TTC549 (cell line): Measurements from ENCODE around the gene TMEM123.
"Not testable (repeated sequence)": the region's sequence is repeated elsewhere in the genome, so short reads cannot be mapped to it uniquely, and the experiment has no call there.

Experiments used
- FAIRE-seq: peaks from 2 replicates; lab custom pipeline; 2012; peaks lifted over from hg19 to GRCh38; lab: Jason Lieb, UNC

The TMEM123 gene

DNA sequence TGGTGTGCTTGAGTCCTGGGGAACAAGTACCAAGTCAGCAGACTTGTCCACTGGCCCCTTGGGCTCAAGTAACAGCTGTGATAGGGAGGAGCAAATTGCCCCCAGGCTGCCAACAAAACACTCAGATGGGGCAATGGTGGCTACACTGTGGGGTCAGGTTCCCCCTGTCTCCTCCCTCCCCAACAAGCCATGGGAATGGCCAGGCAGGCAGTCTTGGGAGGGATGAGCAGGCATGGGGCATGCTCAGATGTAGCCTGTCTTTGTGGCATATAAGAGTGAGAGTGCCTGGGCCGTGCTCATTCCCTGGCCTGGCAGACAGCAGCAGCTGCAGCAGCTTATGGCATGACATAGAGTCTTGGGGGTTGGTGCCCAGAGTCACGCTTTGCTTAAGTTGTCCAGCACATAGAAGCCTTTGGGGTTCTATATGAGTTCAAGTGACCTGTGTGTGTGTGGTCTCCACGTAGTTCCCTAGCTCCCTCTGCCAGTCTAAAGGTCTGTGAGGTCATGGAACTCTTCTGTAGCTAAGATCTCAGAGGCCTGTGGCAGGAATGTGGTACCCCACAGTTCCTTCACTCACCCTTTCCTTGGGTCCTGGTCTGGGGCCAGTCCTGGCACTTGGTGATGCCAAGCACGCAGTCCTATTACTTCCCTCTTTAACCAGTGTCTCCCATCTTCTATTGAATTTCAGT lies 60.9 kb downstream of the TMEM123 start:
- no peak for FAIRE-seq

DNA sequence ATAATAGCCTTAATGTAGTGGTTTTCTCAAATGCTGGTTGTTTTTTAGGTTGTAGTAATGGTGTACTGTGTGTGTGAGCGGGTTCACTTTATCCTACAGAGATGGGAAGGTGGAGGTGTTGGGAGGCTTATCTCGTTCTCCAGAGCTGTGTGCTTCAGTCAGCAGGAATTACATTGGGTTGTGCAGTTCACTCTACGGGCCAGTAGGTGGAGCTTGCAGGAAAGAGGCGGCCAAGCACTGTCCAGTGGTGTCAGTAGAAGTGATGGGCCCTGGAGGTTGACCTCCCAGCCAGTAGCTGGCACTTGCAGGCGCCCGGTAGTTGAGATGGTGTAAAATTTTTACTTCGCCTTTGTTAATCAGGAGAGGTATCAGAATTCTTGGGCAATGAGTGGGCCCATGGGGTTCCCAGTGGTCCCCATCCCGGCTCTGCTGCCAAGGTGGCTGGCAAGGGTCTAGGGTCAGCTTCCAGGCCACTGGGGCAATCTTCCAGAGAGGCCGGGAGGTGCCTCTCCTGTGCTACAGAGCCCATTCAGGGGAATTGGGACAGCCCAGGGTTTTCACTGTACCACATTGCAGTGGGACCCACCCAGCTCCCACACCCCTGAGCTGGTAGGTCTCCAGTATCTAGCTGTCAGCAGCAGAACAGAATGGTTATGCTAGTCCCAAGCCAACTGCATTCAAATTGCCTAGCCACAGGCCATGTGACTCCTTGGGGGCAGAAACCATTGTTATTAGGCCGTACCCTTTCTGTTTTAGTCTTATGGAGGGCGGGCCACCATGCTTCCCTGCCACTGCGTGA lies 61.7 kb downstream of the TMEM123 start:
- FAIRE-seq, result no peak

DNA sequence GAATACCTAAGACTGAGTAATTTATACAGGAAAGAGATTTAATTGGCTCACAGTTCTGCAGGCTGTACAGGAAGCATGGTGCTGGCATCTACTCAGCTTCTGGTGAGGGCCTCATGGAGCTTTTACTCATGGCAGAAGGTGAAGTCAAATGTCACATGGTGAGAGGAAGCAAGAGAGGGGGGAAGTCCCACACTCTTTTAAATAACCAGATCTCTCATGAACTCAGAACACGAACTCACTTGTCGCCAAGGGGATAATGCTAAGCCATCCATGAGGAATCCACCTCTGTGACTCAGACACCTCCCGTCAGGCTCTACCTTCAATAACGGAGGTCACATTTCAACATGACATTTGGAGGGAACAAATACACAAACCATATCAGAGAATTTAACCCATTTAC lies 63.3 kb downstream of the TMEM123 start:
- no peak for FAIRE-seq

DNA sequence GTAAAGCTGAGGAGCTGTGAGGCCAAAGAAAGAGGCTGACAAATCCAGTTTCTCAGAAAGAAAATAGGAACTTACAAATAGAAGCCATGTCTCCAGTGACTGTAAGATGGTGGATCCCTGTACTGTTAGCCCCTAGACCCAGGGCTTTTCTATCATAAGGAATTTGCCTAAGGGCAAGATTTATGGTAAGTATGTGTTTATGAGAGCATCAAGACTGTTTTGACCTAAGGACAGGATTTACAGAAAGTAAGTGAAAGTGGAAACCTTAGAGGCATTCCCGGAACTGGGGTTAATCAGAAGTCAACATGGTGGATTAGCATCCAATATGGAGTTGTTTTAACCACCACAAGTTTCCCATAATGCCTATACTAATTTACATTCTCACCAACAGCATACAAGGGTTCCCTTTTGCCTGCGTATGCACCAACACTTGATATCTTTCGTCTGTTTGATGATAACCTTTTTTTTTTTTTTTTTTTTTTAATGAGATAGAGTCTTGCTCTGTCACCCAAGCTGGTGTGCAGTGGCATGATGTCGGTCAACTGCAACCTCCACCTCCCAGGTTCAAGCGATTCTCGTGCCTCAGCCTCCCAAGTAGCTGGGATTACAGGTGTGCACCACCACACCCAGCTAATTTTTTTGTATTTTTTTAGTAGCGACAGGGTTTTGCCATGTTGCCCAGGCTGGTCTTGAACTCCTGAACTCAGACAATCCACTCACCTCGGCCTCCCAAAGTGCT lies 65.4 kb downstream of the TMEM123 start:
- FAIRE-seq, result no peak

DNA sequence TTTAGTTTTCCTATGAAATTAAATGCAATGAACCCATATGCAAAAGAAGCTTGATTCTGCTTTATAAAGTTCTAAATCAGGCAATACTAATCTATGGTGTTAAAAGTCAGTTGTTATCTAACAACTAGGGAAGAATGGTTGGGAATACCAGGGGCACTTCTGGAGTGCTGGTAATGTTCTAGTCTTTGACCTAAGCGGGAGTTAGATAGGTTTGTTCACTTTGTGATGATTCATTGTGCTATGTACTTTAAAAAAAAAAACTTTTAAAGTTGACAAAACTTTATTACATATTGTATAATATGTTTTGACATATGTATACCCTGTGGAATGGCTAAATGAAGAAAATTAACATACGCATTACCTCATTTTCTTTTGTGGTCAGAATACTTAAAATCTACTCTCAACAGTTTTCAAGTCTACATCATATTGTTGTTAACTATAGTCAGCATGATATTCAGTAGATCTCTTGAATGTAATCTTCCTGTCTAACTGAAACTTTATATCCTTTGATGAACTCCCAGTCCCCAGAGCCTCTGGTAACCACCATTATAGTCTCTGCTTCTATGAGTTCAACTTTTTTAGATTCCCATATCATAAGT lies 66.3 kb downstream of the TMEM123 start:
- FAIRE-seq, result no peak

DNA sequence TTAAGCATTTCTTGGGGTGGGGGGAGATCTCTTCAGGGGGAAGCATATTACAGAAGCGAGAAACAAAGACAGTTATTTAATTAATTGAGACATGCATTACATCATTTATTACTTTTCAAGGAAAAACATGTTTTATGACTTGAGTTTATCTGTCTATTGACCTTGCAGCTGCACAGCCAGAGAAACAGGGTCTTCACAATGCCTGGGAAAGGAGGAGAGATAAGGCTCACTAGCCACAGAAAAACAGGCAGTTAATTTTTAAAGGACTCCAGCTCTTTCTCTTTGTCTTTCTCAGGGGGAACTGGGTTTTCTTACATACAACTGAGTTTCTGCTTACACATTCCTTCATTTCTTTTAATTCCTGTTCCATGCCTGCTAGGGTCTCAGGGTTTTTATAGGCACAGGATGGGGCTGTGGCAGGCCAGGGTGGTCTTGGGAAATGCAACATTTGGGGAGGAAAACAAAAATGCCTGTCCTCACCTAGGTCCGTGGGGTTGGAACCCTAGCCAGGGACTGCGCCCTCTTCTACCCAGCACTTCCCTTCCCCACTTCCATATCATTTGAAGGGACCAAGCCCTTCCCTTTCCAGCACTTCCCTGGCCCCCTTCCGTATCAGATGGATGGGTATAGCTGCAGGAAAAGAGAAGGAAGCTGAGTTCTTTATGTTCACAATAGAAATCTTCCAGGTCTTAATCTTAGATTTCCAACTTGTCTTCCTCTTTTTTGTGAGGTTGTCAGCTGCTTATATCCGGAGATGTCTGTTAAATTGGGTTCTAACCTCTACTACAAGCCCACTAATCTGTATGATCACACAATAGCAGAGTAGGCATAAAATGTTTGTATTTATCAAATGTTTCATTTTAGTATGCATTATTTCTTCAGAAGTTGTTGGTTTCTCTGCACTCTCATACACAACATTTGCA lies 67.2 kb downstream of the TMEM123 start:
- no peak for FAIRE-seq

DNA sequence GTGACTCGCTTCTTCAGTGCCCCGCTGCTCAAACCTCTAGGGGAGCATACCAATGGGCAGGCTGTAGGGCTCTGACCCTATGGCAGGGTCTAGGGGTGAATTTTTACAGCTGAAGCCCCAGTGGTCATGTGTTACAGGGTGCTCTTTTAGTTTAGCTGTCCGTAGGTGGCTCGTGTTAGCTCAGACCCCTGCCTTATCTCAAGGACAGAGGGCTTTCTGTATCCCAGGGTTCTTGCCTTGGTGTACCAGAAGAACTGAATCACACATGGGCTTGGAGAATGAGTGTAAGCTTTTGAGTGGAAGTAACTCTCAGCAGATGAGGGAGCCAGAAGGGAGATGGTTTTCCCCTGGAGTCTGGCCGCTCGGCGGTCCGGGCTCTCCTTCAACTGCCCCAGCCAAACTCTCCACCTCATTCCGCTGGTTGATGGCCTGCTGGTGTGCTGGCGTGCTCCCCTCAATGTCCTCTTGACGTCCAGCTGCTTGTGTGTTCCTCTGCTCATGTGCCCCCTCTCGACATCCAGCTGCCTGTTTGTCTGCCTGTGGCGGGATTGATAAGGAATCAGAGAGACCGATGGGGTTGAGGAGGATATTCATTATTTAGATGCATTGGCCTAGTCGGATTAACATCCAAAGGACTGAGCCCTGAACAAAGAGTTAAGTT lies 68.0 kb downstream of the TMEM123 start:
- no peak for FAIRE-seq

DNA sequence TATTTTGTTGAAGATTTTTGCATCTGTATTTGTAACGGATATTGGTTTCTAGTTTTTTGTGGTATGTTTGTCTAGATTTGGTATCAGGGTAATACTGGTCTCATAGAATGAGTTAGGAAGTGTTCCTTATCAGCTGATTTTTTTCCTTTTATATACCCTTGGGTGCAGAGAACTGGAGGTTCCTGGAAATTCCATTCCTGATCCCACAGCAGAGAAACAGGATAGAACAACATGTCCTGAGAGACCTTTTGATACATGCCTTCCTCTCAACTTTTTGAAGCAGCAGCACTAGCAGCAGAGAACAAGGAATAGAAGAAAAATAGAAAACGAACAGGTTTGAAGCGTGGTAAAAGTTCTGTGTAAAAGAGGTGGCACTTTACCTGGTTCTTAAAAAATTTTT lies 68.7 kb downstream of the TMEM123 start:
- FAIRE-seq, result no peak

DNA sequence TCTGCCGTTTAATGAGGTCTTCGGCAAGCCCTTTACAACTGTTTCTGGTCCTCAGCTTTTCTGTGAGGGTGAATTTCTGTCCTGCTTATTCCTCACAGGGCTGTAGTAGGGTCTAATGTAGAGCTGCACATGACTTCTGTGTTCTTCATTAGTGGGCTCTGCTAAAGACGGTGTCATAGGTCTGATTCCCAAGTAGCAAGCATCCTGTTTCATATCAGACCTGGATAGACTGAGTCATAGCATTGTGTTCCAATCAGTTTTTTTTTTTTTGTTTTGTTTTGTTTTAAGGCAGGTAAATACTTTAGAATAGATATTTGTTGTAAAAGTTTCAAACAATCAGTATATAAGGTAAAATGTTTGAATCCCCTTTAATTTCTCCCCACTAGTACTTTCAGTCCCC lies 70.2 kb downstream of the TMEM123 start:
- FAIRE-seq, result no peak

DNA sequence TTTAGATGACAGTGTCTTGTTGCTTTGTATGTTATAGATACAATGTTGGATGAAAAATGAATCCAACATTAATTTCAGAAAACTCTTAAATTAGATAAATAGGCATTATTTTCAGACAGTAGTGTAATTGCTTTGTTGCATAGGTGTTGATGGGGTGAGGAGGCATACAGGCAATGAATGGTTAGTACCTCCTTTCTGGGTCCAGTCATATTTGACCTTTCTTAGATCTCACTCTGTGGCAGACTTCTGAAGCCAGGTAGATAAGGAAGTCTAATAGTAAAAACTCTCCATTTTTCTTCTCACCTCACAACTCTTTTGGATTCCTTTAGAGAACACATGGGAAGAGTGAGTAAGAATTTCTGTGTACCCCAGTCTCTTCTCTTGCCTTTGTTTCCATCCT lies 73.7 kb downstream of the TMEM123 start:
- no peak for FAIRE-seq

DNA sequence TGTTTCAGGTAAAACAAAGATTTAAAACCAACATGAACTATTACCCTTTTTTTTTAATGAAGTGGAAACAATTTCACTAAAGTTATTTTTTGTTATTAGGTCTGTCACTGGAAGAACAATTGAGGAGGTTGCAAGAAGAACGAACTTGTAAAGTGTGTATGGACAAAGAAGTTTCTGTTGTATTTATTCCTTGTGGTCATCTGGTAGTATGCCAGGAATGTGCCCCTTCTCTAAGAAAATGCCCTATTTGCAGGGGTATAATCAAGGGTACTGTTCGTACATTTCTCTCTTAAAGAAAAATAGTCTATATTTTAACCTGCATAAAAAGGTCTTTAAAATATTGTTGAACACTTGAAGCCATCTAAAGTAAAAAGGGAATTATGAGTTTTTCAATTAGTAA lies 74.7 kb downstream of the TMEM123 start:
- FAIRE-seq, result no peak

DNA sequence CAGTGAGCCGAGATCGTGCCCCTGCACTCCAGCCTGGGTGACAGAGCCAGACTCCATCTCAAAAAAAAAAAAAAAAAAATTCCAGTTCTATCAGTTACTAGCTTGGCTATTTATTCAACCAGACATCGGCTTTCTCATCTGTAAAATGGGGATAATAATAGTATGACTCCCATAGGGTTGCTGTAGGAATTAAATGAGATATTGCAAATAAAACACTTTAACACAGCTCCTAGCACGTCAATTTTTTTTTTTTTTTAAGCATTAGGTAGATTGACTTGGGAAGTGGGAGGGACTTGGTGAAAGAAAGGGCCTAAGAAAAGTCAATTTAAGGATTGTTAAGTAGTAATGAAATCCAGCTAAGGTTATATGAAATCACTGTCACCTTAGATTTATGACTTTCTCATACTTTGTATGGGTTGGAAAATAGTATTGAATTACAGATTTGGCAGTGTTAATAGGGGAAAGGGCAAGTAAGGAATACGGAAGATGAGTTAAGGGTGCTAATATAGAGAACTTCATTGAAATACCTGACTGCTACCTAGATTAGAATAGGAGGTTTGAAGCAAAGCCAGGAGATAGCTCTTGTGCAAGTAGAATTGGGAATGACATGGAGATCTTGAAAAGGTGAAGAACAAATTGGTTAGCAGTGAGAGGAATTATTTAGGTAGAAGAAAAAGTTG lies 76.7 kb downstream of the TMEM123 start:
- no peak for FAIRE-seq

DNA sequence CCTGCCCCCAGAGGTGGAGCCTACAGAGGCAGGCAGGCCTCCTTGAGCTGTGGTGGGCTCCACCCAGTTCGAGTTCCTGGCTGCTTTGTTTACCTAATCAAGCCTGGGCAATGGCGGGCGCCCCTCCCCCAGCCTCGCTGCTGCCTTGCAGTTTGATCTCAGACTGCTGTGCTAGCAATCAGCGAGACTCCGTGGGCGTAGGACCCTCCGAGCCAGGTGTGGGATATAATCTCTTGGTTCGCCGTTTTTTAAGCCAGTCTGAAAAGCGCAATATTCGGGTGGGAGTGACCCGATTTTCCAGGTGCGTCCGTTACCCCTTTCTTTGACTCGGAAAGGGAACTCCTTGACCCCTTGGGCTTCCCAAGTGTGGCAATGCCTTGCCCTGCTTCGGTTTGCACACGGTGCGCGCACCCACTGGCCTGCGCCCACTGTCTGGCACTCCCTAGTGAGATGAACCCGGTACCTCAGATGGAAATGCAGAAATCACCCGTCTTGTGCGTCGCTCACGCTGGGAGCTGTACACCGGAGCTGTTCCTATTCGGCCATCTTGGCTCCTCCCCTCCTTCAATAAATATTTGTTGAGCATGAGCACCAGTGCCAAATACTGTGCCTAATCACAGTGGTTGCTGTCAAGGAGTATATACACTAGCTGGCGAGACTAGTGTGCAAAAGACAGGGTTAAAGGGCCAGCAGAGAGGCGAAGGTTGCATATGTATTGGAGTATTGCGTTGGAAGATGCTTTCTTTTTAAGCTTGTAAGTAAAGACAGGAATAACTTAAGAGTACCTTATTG lies 77.7 kb downstream of the TMEM123 start:
- not testable (repeated sequence) for FAIRE-seq

DNA sequence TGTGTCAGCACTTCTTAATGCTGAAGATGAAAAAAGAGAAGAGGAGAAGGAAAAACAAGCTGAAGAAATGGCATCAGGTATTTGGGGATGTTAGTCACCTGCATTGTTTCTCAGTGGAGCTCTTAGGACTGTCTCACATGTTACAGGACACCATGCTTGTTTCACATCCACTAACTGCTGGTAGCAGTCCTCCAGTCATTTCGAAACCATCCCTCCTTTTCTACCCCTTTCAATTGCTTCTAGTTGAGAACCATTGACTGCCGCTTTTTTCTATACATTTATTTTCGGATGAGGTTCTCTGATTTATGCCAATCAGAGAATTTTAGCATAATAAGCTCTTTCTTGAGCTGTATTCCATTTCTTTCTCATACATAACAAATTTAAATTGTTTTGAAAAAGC lies 84.1 kb downstream of the TMEM123 start:
- no peak for FAIRE-seq

DNA sequence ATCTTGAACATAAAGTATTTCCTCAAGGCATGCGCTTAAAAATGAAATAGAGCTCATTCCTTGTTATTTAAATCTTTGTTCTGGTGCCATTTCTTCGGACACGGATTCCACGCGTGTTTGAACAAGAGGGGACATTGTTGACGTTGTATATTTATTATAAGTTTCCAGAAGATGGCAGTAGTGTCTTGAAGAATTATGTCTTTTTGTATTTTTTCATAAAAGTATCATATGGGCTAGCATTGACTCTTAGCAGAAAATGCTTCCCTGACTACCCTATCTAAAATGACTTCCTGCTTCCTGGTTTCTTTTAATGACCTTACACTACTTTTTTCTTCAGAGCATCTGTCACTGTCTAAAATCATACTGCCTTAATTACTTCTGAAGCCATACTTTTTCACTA lies 85.2 kb downstream of the TMEM123 start:
- FAIRE-seq, result no peak

DNA sequence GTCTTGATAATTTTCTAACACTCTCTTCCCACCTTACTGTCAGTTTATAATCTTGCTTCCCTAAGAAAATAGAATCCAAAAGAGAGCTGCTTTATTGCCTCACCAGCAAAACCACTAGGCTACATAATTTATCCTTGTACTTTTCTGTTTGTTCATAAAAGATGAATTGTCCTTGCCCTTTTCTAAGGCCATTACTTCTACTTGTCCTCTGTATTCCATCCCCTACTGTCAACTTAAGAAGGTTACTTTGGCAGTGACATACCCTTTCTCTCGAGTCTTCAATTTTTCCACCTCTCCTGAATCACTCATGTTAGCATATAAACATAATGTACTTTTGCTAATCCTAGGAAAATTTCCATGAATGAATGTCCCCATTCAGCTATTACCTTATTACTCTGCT lies 87.6 kb downstream of the TMEM123 start:
- no peak for FAIRE-seq

DNA sequence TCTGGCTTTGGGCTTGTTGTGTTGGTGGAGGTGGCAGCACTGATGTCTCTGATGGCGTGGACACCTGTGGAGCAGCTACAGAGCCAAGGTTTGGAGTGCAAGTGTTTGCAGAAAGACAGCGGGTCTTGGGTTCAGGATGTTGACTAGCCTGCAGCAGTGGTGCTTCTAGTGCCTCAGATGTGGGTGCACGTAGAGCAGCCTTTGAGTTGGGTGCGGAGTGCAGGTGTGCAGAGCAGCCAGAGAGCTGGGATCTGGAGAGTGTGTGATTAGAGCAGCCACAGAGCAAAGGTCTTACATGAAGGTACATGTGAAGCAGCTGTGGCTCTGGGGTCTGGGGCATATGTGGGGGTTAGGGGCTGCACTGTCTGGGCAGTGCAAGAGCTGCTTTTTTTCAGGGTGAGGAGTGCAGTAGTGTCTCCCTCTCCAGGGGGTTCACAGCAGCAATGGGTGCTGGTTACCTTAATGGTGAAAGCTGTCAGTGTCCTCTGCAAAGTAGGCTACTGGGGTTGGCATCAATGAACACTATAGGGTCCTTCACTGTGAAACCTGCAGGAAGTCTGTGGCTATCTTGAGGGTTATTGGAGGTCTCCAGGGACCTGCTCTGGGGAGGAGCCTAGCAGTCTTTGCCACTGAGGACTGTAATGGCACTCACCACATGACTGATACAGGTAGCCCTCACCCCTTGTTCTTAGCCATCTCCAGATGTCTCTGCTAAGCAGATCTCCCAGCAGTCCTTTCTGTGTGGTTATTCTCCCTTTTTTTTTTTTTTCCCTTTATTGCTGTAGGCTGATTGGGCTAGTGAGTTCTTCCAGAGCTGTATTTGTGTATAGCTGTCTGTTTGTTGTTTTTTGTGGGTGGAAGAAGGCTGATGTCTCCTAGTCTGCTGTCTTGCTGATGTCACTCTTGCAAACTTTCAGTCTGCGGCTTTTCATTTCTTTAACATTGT lies 91.2 kb downstream of the TMEM123 start:
- no peak for FAIRE-seq

DNA sequence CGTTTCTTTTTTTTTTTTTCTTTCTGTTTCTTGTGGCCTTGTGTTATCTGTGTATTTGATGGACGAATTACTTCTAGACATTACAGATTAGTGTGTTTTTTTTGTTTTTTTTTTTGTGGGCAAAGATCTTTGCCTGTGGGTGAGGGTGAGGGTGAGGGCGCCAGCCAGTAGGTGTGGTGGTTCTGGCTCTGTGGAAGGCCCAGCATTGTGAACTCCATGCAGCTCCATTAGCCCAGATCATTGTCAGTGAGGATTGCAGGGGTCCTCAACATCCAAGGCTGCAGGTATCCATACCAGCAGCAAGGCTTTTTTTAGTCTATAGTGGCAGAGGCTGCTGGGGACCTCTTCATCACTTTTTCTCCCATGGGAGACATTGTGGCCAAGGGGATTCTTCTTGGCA lies 91.9 kb downstream of the TMEM123 start:
- FAIRE-seq, result no peak

DNA sequence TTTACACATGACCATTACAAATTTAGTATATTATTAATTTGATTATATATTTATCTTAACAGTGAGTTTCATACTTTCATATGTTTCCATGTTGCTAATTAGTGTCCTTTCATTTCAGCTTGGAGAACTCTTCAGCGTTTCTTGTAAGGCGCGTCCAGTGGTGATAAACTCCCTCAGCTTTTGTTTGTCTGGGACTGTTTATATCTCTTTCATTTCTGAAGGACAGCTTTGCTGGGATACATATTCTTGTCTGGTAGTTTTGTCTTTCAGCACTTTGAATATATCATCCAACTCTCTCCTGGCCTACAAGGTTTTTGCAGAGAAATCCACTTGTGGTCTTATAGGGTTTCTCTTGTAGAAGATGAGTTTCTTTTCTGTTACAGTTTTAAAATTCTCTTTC lies 93.2 kb downstream of the TMEM123 start:
- FAIRE-seq, result no peak
